Colonic mucosa (tissue), 4 donors: ENCODE measurements around the gene NOXO1. TPM values are rescaled to one million over a fixed set of nuclear protein-coding genes. Genes with fewer than 3 reads are reported as not detected.

Experiments
- DNase-seq: peaks from one replicate; pipeline ENCODE4 v3.0.0-alpha.2; 2020
- H3K27ac ChIP-seq: fragments of 200-600 bp; one replicate; pipeline ENCODE4 v1.8.0; 2021
- H3K27me3 ChIP-seq: fragments of 200-600 bp; one replicate; pipeline ENCODE4 v1.8.0; 2021
- H3K36me3 ChIP-seq: fragments of 200-600 bp; one replicate; pipeline ENCODE4 v1.8.0; 2021
- H3K4me1 ChIP-seq: fragments of 200-600 bp; one replicate; pipeline ENCODE4 v1.8.0; 2021; ENCODE audit warnings: mild to moderate bottlenecking
- H3K4me3 ChIP-seq: fragments of 200-600 bp; one replicate; pipeline ENCODE4 v1.8.0; 2021
- H3K9ac ChIP-seq, 2 donors: one replicate each; pipeline ENCODE4 v1.7.0; 2013; ENCODE audit warnings: control low read depth in 2 of 2, low read depth in 2 of 2, low read length in 2 of 2
- H3K9me3 ChIP-seq: fragments of 200-600 bp; one replicate; pipeline ENCODE4 v1.8.0; 2021
- CTCF ChIP-seq: fragments of 200-600 bp; IDR thresholded peaks from one replicate; pipeline ENCODE4 v1.8.0; 2022; ENCODE audit warnings: antibody characterized with exemption, mild to moderate bottlenecking
- intact Hi-C: fragments of 100-400 bp; cut with DNase I; formaldehyde crosslinking; loops from one replicate; pipeline ENCODE4 v1.14.1; 2022
- total RNA-seq, 2 donors: library from RNA; stranded (reverse); fragmentation: NEBNext Ultra II Directional in 1 of 2; extraction: Animal tissue kit (Norgen Biotek cat#: 25700) in 1 of 2; gene quantifications; one replicate each; pipeline ENCODE4 v1.2.1, GENCODE V29; 2021
- donor health status: healthy.
- donor health status: DM: no; HTN: no; CAD: no.
- donor health status: DM: no; HTN: no; CAD: no.

NOXO1 gene
- total RNA-seq, 2 donors from 2014 or later = 43.9 to 80.1 TPM

DNA sequence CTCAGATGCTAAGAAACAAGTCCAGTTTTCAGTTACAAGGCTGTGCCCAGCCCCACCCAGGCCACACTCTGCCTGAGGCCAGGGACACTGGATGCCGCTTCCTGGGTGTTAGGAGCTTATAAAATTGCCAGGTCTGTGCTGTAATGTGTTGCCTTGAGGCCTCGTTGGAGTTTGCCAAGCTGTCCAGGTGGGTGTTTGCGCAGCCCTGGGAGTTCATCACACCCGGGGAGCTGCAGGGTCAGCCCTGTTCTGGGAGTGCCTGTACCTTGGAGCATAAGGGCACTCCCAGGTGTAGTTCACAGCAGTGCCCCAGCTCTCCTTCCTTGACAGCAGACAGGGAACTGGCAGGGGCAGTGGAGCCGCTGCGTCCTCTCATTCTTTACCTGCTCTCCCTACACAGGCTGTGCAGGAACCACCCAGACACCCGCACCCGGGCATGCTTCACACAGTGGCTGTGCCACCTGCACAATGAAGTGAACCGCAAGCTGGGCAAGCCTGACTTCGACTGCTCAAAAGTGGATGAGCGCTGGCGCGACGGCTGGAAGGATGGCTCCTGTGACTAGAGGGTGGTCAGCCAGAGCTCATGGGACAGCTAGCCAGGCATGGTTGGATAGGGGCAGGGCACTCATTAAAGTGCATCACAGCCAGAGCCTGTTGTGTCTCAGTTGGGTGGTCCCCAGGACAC lies 4.3 kb upstream of the NOXO1 start:
- H3K9me3 ChIP-seq = no peaks in the 10 kb centered on the region
- peak; percentile 81 for DNase-seq
- H3K9ac ChIP-seq = peak overlapping the region; percentile 56 to 63
- TF ChIP-seq CTCF = no peak
- peaks cover 28% of the 10 kb centered on the region for H3K4me1 ChIP-seq
- H3K36me3 ChIP-seq = peaks cover 5% of the 10 kb centered on the region
- intact Hi-C loops = no loop called here
- H3K27me3 ChIP-seq = peaks cover 17% of the 10 kb centered on the region
- peak overlapping the region; percentile 93 for H3K27ac ChIP-seq
- H3K4me3 ChIP-seq = peak overlapping the region; percentile 87

- H3K27me3 ChIP-seq = peaks cover 18% of the 10 kb centered on the region
- peak overlapping the region; percentile 93 for H3K27ac ChIP-seq
- H3K9me3 ChIP-seq = no peaks in the 10 kb centered on the region
- DNase-seq = peak; percentile 65
- peaks cover 5% of the 10 kb centered on the region for H3K36me3 ChIP-seq
- H3K4me3 ChIP-seq = peak overlapping the region; percentile 87
- no peak for TF ChIP-seq CTCF
- peaks cover 26% of the 10 kb centered on the region for H3K4me1 ChIP-seq
- H3K9ac ChIP-seq = peak overlapping the region; percentile 63 to 70
- intact Hi-C loops = no loop called here
These were observed 3.3 kb upstream of the NOXO1 start for GRCh38 chr16:1984347-1985225.

DNA sequence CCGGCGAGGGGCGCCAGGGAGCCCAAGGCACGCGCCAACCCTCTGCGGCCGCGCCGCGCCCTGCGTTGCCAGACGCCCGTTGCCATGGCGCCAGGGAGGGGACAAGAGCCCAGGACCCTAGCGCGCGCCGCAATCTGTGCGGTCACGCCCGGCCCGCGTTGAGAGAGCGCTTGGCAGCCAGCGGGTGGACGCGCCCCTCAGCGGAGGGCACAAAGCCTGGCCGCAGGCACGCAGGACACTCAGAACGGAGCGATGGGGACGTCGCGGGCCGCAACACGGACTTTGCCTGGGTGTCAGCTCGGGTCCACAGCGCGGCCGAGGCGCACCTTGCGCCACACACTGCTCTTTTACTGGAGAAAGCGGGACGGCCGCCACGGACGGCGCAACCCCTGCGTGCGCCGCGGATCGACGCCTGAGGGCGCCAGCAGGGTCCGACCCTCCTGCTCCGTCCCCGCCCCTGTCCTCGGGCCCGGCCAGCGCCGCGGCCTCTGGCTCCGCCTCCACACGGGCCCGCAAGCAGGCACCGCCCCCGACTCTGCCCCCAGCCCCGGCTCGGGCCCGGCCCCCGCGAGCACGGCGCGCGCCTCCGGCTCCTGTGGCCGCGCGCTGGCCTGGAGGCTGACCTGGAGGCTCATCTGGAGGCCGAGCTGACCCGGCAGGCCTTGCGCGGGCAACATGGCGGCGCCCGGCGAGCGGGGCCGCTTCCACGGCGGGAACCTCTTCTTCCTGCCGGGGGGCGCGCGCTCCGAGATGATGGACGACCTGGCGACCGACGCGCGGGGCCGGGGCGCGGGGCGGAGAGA lies 2.5 kb upstream of the NOXO1 start, which contains the start of gene GFER:
TSS of gene GFER (plus strand) at position 650 of the 803 bp plus-strand sequence. CDS start at position 676, 26 bp downstream.
- Histone ChIP-seq H3K4me1 (peaks cover 23% of the 10 kb centered on the region), H3K27me3 (peaks cover 10% of the 10 kb centered on the region), H3K4me3 (peak within 1 kb of the TSS; percentile 87), H3K27ac (peak within 1 kb of the TSS; percentile 93), H3K9me3 (no peaks in the 10 kb centered on the region), H3K36me3 (peaks cover 5% of the 10 kb centered on the region), H3K9ac (peak within 1 kb of the TSS; percentile 70 to 71)
- peak; percentile 92 for DNase-seq
- TF ChIP-seq CTCF = peak; percentile 31
- intact Hi-C loops = no loop called here

DNA sequence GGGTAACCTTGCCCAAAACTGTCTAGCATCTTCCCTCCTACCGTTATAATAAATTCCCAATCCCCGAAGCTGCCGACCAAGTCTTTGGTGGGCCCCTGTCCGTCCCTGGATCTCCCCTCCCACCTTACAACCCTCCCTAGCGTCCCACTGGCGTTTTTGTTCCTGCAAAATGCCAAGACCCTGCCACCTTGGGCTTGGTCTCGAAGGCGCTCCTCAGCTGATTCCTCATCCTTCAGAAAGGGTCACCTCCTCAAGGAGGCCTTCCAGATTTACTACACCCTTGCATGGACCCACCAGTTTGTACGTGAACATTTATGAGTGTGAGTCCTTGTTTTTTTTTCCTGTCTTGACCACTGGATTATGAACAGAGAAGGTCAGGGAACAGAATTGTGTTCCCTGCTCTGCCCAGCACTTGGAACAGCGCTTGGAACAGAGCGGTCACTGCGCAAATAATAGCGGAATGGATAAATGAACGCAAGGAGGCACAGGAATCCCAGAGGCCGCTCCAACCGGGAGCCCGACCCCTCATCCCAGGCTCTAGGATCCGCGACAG lies 1.8 kb upstream of the NOXO1 start:
- H3K36me3 ChIP-seq = peaks cover 8% of the 10 kb centered on the region
- H3K4me1 ChIP-seq = peaks cover 23% of the 10 kb centered on the region
- peak overlapping the region; percentile 70 to 71 for H3K9ac ChIP-seq
- peak overlapping the region; percentile 93 for H3K27ac ChIP-seq
- intact Hi-C loops = no loop called here
- no peaks in the 10 kb centered on the region for H3K9me3 ChIP-seq
- no peak for DNase-seq
- peak overlapping the region; percentile 87 for H3K4me3 ChIP-seq
- TF ChIP-seq CTCF = no peak
- H3K27me3 ChIP-seq = peaks cover 8% of the 10 kb centered on the region

- no peak overlapping the region for H3K4me3 ChIP-seq
- no peak for TF ChIP-seq CTCF
- intact Hi-C loops = no loop called here
- H3K9ac ChIP-seq = peak overlapping the region in 1 of 2 donors; percentile 71
- H3K27me3 ChIP-seq = peaks cover 8% of the 10 kb centered on the region
- H3K9me3 ChIP-seq = no peaks in the 10 kb centered on the region
- peaks cover 14% of the 10 kb centered on the region for H3K36me3 ChIP-seq
- peak; percentile 83 for DNase-seq
- H3K27ac ChIP-seq = peak overlapping the region; percentile 93
- H3K4me1 ChIP-seq = peaks cover 23% of the 10 kb centered on the region
These were observed 754 bp upstream of the NOXO1 start for GRCh38 chr16:1982013-1982433.
